BLaER1 treated with 17β-estradiol and CSF1 and Interleukin-3, amounts not matched to agents 10 nM and 100 nM (cell line): Measurements from ENCODE around the gene RBL1.
A peak's percentile ranks its signal among the peaks of the same experiment; 100 is the strongest.
"Not testable (repeated sequence)": the region's sequence is repeated elsewhere in the genome, so short reads cannot be mapped to it uniquely, and the experiment has no call there.

Source experiments
- H3K27ac ChIP-seq, 11 experiments: shearing (Covaris generic); formaldehyde crosslinking; 2 replicates each; pipeline ENCODE4 v1.8.1; 2022
- H3K27me3 ChIP-seq, 11 experiments: shearing (Covaris generic); formaldehyde crosslinking; 2 replicates each; pipeline ENCODE4 v1.8.1; 2022
- H3K36me3 ChIP-seq, 11 experiments: shearing (Covaris generic); formaldehyde crosslinking; 2 replicates each; pipeline ENCODE4 v1.8.1; 2022
- H3K4me1 ChIP-seq, 10 experiments: shearing (Covaris generic); formaldehyde crosslinking; 2 replicates each; pipeline ENCODE4 v1.8.1; 2022
- H3K4me2 ChIP-seq, 11 experiments: shearing (Covaris generic); formaldehyde crosslinking; 2 replicates each; pipeline ENCODE4 v1.8.1; 2022
- H3K4me3 ChIP-seq, 10 experiments: shearing (Covaris generic); formaldehyde crosslinking; 2 replicates each; pipeline ENCODE4 v1.8.1; 2022
- H3K9ac ChIP-seq, 11 experiments: shearing (Covaris generic); formaldehyde crosslinking; 2 replicates each; pipeline ENCODE4 v1.8.1; 2022
- H3K9me3 ChIP-seq, 11 experiments: shearing (Covaris generic); formaldehyde crosslinking; replicated peaks in 1 of 11; 2 replicates each; pipeline ENCODE4 v1.8.1; 2022
- H4K20me1 ChIP-seq, 11 experiments: shearing (Covaris generic); formaldehyde crosslinking; 2 replicates each; pipeline ENCODE4 v1.8.1; 2022
- Cebpa-rat ChIP-seq, 11 experiments: shearing (Covaris generic); IDR thresholded peaks; 2 replicates each; pipeline ENCODE4 v1.8.1; 2022

The RBL1 gene

GRCh38 chr20:37095599-37096414 lies at the start of gene RBL1:
Gene RBL1, minus strand, starts transcription at chr20:37095997. Its CDS starts 69 bp downstream, at chr20:37095928.
- Histone ChIP-seq H3K4me3 (peak within 1 kb of the TSS; percentile 62 to 82 (median 73)), H3K27ac (peak within 1 kb of the TSS; percentile 88 to 98 (median 93)), H3K27me3 (no peaks in the 10 kb centered on the region), H3K9me3 (no peaks in the 10 kb centered on the region), H4K20me1 (peaks cover 0 to 13% (median 1%) of the 10 kb centered on the region in 11 experiments; a peak in 2 of 22 replicates), H3K4me1 (peaks cover 21 to 34% (median 28%) of the 10 kb centered on the region in 10 experiments), H3K36me3 (peaks cover 0 to 38% (median 31%) of the 10 kb centered on the region in 11 experiments; a peak in 18 of 22 replicates), H3K9ac (peak within 1 kb of the TSS; percentile 84 to 96 (median 90)), H3K4me2 (peak within 1 kb of the TSS; percentile 79 to 99 (median 84))
- TF ChIP-seq Cebpa-rat (IDR thresholded peaks at IDR 0.05): no peak

- Histone ChIP-seq H3K4me2 (no peak overlapping the region), H3K27ac (no peak overlapping the region), H3K27me3 (no peaks in the 10 kb centered on the region), H3K4me3 (no peak overlapping the region), H3K9ac (no peak overlapping the region), H3K4me1 (no peaks in the 10 kb centered on the region), H3K36me3 (no peaks in the 10 kb centered on the region), H3K9me3 (peaks cover 0 to 4% (median 2%) of the 10 kb centered on the region in 11 experiments; a peak in 9 of 22 replicates), H4K20me1 (no peaks in the 10 kb centered on the region)
- TF ChIP-seq Cebpa-rat (IDR thresholded peaks at IDR 0.05): peak in 1 of 11 experiments; percentile 21; a peak in 1 of 22 replicates
Observed at GRCh38 chr20:37144856-37145404, 49.1 kb upstream of the RBL1 start.

GRCh38 chr20:37142708-37143107 lies 46.9 kb upstream of the RBL1 start:
- H3K9ac ChIP-seq: no peak overlapping the region

GRCh38 chr20:37137547-37137946 lies 41.8 kb upstream of the RBL1 start:
- Histone ChIP-seq H3K27me3 (no peaks in the 10 kb centered on the region), H3K4me2 (no peak overlapping the region), H3K4me1 (peaks cover 0 to 6% (median 0%) of the 10 kb centered on the region in 10 experiments; a peak in 1 of 20 replicates), H4K20me1 (no peaks in the 10 kb centered on the region), H3K36me3 (no peaks in the 10 kb centered on the region), H3K9me3 (no peaks in the 10 kb centered on the region), H3K4me3 (no peak overlapping the region), H3K27ac (no peak overlapping the region), H3K9ac (no peak overlapping the region)
- no peak for TF ChIP-seq Cebpa-rat (IDR thresholded peaks at IDR 0.05)

More at GRCh38 chr20:37142708-37143107, 46.9 kb upstream of the RBL1 start:
- H4K20me1 ChIP-seq: no peaks in the 10 kb centered on the region
- H3K27ac ChIP-seq: no peak overlapping the region
- no peaks in the 10 kb centered on the region for H3K27me3 ChIP-seq
- H3K4me3 ChIP-seq: no peak overlapping the region
- no peak for TF ChIP-seq Cebpa-rat (IDR thresholded peaks at IDR 0.05)
- no peak overlapping the region for H3K4me2 ChIP-seq
- H3K36me3 ChIP-seq: no peaks in the 10 kb centered on the region
- no peaks in the 10 kb centered on the region for H3K9me3 ChIP-seq
- H3K4me1 ChIP-seq: no peaks in the 10 kb centered on the region

- H3K27ac ChIP-seq: no peak overlapping the region
- H3K27me3 ChIP-seq: no peaks in the 10 kb centered on the region
- peak overlapping the region in 2 of 11 experiments; percentile 4 to 10; a peak in 2 of 22 replicates for H3K4me2 ChIP-seq
- H3K9ac ChIP-seq: no peak overlapping the region
- no peak for TF ChIP-seq Cebpa-rat (IDR thresholded peaks at IDR 0.05)
- no peak overlapping the region for H3K4me3 ChIP-seq
- H3K9me3 ChIP-seq: no peaks in the 10 kb centered on the region
- no peaks in the 10 kb centered on the region for H4K20me1 ChIP-seq
- H3K36me3 ChIP-seq: no peaks in the 10 kb centered on the region
- peaks cover 0 to 6% (median 0%) of the 10 kb centered on the region in 10 experiments; a peak in 1 of 20 replicates for H3K4me1 ChIP-seq
Observed at GRCh38 chr20:37133952-37134351, 38.2 kb upstream of the RBL1 start.

GRCh38 chr20:37131486-37131885 lies 35.7 kb upstream of the RBL1 start:
- H3K4me2 ChIP-seq: no peak overlapping the region
- no peak overlapping the region for H3K9ac ChIP-seq
- H3K9me3 ChIP-seq: peaks cover 0 to 4% (median 0%) of the 10 kb centered on the region in 11 experiments; a peak in 1 of 22 replicates
- H4K20me1 ChIP-seq: no peaks in the 10 kb centered on the region
- H3K36me3 ChIP-seq: no peaks in the 10 kb centered on the region
- no peak overlapping the region for H3K4me3 ChIP-seq
- no peak for TF ChIP-seq Cebpa-rat (IDR thresholded peaks at IDR 0.05)
- no peaks in the 10 kb centered on the region for H3K27me3 ChIP-seq
- H3K4me1 ChIP-seq: peaks cover 0 to 6% (median 0%) of the 10 kb centered on the region in 10 experiments; a peak in 1 of 20 replicates
- no peak overlapping the region for H3K27ac ChIP-seq

GRCh38 chr20:37128803-37129202 lies 33.0 kb upstream of the RBL1 start:
- H3K9me3 ChIP-seq: peaks cover 0 to 25% (median 13%) of the 10 kb centered on the region in 11 experiments; a peak in 20 of 22 replicates
- no peak for TF ChIP-seq Cebpa-rat (IDR thresholded peaks at IDR 0.05)
- no peaks in the 10 kb centered on the region for H3K27me3 ChIP-seq
- peaks cover 0 to under 1% (median 0%) of the 10 kb centered on the region in 10 experiments; a peak in 1 of 20 replicates for H3K4me1 ChIP-seq
- H3K9ac ChIP-seq: no peak overlapping the region
- no peak overlapping the region for H3K4me2 ChIP-seq
- no peaks in the 10 kb centered on the region for H3K36me3 ChIP-seq
- H3K4me3 ChIP-seq: no peak overlapping the region
- no peaks in the 10 kb centered on the region for H4K20me1 ChIP-seq
- H3K27ac ChIP-seq: no peak overlapping the region

GRCh38 chr20:37126290-37126689 lies 30.5 kb upstream of the RBL1 start:
- H3K4me2 ChIP-seq, H3K9ac ChIP-seq, H3K27ac ChIP-seq, H3K27me3 ChIP-seq, H3K4me1 ChIP-seq, H3K36me3 ChIP-seq, H4K20me1 ChIP-seq, H3K4me3 ChIP-seq: not testable (repeated sequence)
- H3K9me3 ChIP-seq: peaks cover 0 to 27% (median 13%) of the 10 kb centered on the region in 11 experiments; a peak in 20 of 22 replicates

- Histone ChIP-seq H3K27me3 (no peaks in the 10 kb centered on the region), H3K4me2 (peak overlapping the region in 2 of 11 experiments; percentile 5 to 18; a peak in 3 of 22 replicates), H3K9ac (no peak overlapping the region), H3K9me3 (peaks cover 0 to 27% (median 13%) of the 10 kb centered on the region in 11 experiments; a peak in 20 of 22 replicates), H4K20me1 (no peaks in the 10 kb centered on the region), H3K36me3 (no peaks in the 10 kb centered on the region), H3K27ac (no peak overlapping the region), H3K4me3 (no peak overlapping the region), H3K4me1 (peaks cover 0 to 8% (median 0%) of the 10 kb centered on the region in 10 experiments; a peak in 4 of 20 replicates)
- no peak for TF ChIP-seq Cebpa-rat (IDR thresholded peaks at IDR 0.05)
Observed at GRCh38 chr20:37123441-37123840, 27.6 kb upstream of the RBL1 start.
